Calu3 (cell line): ENCODE data around the gene MUC6. TPM values are rescaled to one million over a fixed set of nuclear protein-coding genes. Genes with fewer than 3 reads are reported as not detected.

Experiments used
- BruUV-seq: library from RNA; stranded (reverse); fragments of 400-500 nt; replicated peaks from 2 replicates; lab custom pipeline; 2021; lab: Mats Ljungman, UMichigan
- CTCF ChIA-PET: fragments of 300-600 bp; sonication (Branson Sonifier 250); formaldehyde crosslinking; loops from one replicate; lab custom pipeline; 2022; ENCODE audit warnings: antibody characterized with exemption; lab: Charles Lee
- DNase-seq: peaks from one replicate; pipeline ENCODE4 v3.0.0; 2022
- H3K27ac Mint-ChIP-seq: one replicate; pipeline ENCODE4 v1.8.0; 2022; ENCODE audit warnings: mixed read lengths; ENCODE audit not compliant: unreplicated experiment
- H3K27me3 Mint-ChIP-seq: one replicate; pipeline ENCODE4 v1.8.0; 2022; ENCODE audit warnings: mixed read lengths; ENCODE audit not compliant: unreplicated experiment
- H3K36me3 Mint-ChIP-seq: one replicate; pipeline ENCODE4 v1.8.0; 2022; ENCODE audit warnings: mild to moderate bottlenecking, moderate library complexity, mixed read lengths; ENCODE audit not compliant: insufficient read depth, unreplicated experiment
- H3K4me1 Mint-ChIP-seq: one replicate; pipeline ENCODE4 v1.8.0; 2022; ENCODE audit warnings: mild to moderate bottlenecking, low read depth, mixed read lengths; ENCODE audit not compliant: unreplicated experiment
- H3K4me3 Mint-ChIP-seq: one replicate; pipeline ENCODE4 v1.8.0; 2022; ENCODE audit warnings: mild to moderate bottlenecking, low read depth, moderate library complexity, mixed read lengths; ENCODE audit not compliant: unreplicated experiment
- H3K9me3 Mint-ChIP-seq: one replicate; pipeline ENCODE4 v1.8.0; 2022; ENCODE audit warnings: low read depth, mixed read lengths; ENCODE audit not compliant: unreplicated experiment
- intact Hi-C: fragments of 100-400 bp; cut with micrococcal nuclease; formaldehyde crosslinking; loops from one replicate; pipeline ENCODE4 v1.10.0; 2022; ENCODE audit not compliant: unreplicated experiment
- total RNA-seq: library from RNA; stranded (reverse); gene quantifications from 2 replicates; pipeline ENCODE4 v1.2.3, GENCODE V29; 2022
- TF ChIP-seq, protein P1 (sequence below): fragments of 200-600 bp; IDR thresholded peaks from one replicate; pipeline ENCODE4 v1.8.0; 2022; ENCODE audit warnings: antibody characterized with exemption; ENCODE audit not compliant: unreplicated experiment

MUC6 gene
- total RNA-seq, 1 experiment from 2014 or later = 0.73 TPM

GRCh38 chr11:971731-972365, 64.7 kb downstream of the MUC6 start:
- DNase-seq = no peak
- H3K4me3 Mint-ChIP-seq = no peak overlapping the region
- H3K27ac Mint-ChIP-seq = no peak overlapping the region
- H3K4me1 Mint-ChIP-seq = no peaks in the 10 kb centered on the region
- no peaks in the 10 kb centered on the region for H3K9me3 Mint-ChIP-seq
- H3K36me3 Mint-ChIP-seq = peaks cover 55% of the 10 kb centered on the region
- CTCF ChIA-PET = no interaction called here
- BruUV-seq = no TSS peak
- no peaks in the 10 kb centered on the region for H3K27me3 Mint-ChIP-seq
- intact Hi-C loops = no loop called here
- TF ChIP-seq, protein P1, sequence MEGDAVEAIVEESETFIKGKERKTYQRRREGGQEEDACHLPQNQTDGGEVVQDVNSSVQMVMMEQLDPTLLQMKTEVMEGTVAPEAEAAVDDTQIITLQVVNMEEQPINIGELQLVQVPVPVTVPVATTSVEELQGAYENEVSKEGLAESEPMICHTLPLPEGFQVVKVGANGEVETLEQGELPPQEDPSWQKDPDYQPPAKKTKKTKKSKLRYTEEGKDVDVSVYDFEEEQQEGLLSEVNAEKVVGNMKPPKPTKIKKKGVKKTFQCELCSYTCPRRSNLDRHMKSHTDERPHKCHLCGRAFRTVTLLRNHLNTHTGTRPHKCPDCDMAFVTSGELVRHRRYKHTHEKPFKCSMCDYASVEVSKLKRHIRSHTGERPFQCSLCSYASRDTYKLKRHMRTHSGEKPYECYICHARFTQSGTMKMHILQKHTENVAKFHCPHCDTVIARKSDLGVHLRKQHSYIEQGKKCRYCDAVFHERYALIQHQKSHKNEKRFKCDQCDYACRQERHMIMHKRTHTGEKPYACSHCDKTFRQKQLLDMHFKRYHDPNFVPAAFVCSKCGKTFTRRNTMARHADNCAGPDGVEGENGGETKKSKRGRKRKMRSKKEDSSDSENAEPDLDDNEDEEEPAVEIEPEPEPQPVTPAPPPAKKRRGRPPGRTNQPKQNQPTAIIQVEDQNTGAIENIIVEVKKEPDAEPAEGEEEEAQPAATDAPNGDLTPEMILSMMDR = no peak

DNA sequence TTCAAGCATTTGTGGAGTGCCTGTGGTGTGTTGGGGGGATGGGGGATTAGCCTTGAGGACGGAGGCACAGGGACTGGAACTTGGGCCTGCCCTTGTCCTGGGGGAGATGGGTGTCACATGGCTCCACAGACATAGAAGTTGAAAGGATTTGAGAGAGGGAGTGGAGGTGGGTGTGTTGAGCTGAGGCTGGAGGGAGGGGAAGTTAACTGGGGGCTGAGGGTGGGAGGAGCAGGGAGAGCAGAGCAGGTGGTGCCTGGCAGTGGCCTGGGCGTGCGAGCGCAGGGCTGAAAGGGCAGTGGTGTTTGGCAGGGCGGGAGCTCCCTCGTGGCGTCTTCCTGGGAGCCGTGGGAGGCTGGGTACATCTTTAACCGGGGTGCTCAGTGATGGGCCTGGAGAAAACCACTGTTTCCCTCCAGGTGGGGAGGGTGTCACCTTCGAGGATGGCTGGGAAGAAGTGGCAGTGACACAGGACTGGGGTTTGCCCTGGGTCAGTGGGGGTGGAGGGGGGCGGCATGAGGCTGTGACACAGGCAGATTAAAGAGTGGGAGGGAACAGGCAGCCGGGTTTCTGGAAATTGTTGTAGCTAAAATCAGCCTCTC, 65.3 kb downstream of the MUC6 start:
- BruUV-seq = no TSS peak
- CTCF ChIA-PET = no interaction called here
- Mint-ChIP-seq H3K9me3 (no peaks in the 10 kb centered on the region), H3K4me1 (no peaks in the 10 kb centered on the region), H3K4me3 (no peak overlapping the region), H3K36me3 (peaks cover 60% of the 10 kb centered on the region), H3K27ac (no peak overlapping the region), H3K27me3 (no peaks in the 10 kb centered on the region)
- intact Hi-C loops = no loop called here
- DNase-seq = no peak
- TF ChIP-seq, protein P1 = no peak

DNA sequence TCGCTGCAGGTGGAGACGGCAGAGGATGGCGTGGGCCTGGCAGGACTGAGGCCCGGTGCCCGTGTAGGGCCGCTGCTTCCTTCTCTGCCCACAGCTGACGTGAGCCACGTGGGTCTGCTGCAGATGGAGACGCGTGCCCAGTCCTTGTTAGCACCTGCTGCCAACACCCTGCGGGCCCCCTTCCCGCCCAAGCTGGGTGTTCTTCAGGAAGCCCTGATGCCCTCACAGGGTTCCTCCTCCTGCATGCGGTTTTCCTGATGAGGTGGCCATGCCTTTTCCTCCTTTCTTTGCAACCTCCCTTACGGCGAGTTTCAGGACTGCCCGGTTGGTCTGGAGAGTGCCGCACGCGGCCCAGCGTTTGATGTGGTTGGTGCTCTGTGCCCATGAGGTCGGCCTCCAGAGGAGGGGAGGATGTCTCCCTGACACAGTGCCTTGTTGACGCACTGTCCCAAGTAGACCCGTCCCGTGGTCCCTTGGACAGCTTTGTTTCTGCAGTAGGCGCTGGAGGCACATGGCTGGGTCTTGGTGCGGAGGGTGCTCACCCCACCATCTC, 66.1 kb downstream of the MUC6 start:
- H3K9me3 Mint-ChIP-seq = no peaks in the 10 kb centered on the region
- intact Hi-C loops = no loop called here
- no peak for DNase-seq
- TF ChIP-seq, protein P1 = no peak
- BruUV-seq = no TSS peak
- H3K4me3 Mint-ChIP-seq = no peak overlapping the region
- H3K36me3 Mint-ChIP-seq = peaks cover 57% of the 10 kb centered on the region
- no peak overlapping the region for H3K27ac Mint-ChIP-seq
- no peaks in the 10 kb centered on the region for H3K27me3 Mint-ChIP-seq
- H3K4me1 Mint-ChIP-seq = no peaks in the 10 kb centered on the region
- CTCF ChIA-PET = no interaction called here

- DNase-seq = no peak
- H3K27me3 Mint-ChIP-seq = no peaks in the 10 kb centered on the region
- no peak overlapping the region for H3K4me3 Mint-ChIP-seq
- H3K27ac Mint-ChIP-seq = no peak overlapping the region
- no peaks in the 10 kb centered on the region for H3K9me3 Mint-ChIP-seq
- CTCF ChIA-PET = no interaction called here
- intact Hi-C loops = no loop called here
- TF ChIP-seq, protein P1 = no peak
- no peaks in the 10 kb centered on the region for H3K4me1 Mint-ChIP-seq
- no TSS peak for BruUV-seq
- H3K36me3 Mint-ChIP-seq = peaks cover 50% of the 10 kb centered on the region
Observed at GRCh38 chr11:969651-970205, 66.8 kb downstream of the MUC6 start.
